GM18502 (cell line): ENCODE results near the gene YBEY.
"Not testable (repeated sequence)": the region's sequence is repeated elsewhere in the genome, so short reads cannot be mapped to it uniquely, and the experiment has no call there.

Experiments
- ATAC-seq: cut with Tn5 transposase; IDR thresholded peaks from one replicate; pipeline ENCODE4 v1.9.1; 2021; ENCODE audit warnings: mild to moderate bottlenecking; ENCODE audit not compliant: unreplicated experiment, poor library complexity

Gene YBEY

DNA sequence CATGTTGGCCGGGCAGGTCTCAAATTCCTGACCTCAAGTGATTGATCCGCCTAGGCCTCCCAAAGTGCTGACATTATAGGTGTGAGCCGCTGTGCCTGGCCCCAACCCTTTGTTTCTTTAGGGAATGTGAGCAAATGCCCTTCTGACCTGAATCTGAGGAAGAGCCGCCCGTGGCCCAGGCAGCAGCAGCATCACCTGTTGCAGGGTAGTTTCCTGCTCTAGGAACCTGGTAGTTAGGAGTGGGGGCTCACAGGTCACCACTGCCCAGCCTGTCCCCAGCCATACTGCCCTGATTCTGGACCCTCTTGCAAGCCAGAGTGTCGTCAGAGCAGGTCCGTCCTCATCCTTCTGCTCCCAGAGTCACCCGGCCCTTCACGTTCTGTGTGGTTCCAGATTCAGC is 13.0 kb downstream of the YBEY start:
- ATAC-seq, result no peak

DNA sequence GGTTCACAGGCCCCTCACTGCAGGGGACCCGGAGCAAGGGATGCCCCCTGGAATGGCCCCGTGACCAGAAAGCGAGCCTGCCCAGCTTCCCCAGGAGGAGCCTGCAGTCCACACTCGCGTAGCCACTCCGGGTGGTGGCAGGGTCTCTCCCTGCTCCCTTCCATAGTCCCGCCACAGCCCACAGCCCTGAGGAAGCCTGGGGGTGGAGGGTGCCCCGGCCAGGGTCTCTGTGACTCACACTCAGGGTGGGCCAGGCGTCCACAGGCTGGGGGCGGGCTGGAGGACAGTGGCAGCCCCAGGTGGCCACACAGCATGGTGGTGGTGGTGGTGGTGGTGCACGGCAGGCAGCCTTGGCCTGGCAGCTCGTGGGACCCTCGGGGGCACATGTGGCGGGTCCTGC is 15.6 kb downstream of the YBEY start:
- ATAC-seq, result no peak

DNA sequence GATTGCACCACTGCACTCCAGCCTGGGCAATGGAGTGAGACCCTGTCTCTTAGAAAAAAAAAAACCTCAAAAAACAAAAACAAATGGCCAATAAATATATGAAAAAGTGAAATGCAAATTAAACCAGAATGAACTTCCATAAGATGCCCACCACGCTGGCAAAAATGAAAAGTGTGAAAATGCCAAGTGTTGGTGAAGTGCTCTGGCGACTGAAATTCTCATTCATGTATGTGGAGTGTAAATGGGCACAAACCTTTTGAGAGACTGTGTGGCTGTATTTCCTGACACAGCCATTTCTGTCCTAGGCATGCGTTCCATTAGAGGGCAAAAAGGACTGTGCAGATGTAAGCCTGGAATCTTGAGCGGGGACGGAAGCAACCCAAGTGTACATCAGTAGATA is 18.3 kb downstream of the YBEY start:
- ATAC-seq, result no peak

DNA sequence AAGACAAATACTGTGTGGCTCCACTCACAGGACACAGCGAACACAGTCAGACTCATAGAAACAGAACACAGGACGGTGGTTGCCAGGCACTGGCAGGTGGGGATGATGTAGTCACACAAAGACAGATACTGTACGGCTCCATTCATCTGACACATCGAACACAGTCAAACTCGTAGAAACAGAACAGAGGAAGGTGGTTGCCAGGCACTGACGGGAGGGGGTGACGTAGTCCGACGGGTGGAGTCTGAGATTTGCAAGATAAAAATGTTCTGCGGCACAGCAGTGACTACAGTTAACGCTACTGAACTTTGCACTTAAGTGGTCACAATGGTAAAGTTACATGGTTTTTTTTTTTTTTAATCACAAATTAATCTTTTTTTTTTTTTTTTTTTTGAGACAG is 18.8 kb downstream of the YBEY start:
- no peak for ATAC-seq

DNA sequence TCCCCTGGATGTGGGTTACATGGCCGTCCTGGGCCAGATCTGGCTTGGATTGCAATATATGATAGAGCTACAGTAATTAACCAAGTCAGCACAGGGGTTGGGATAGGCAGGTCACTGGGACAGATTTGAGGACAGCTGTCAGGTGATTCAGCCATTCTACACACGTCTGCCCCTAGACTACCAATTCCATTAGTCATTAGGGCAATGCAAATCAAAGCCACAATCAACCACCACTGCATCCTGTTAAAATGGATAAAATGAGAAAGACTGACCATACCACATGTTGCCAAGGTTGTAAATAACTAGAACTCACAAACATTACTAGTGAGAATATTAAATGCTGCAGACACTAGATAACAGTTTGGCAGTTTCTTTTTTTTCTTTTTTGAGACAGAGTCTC is 21.5 kb downstream of the YBEY start:
- ATAC-seq, result no peak

DNA sequence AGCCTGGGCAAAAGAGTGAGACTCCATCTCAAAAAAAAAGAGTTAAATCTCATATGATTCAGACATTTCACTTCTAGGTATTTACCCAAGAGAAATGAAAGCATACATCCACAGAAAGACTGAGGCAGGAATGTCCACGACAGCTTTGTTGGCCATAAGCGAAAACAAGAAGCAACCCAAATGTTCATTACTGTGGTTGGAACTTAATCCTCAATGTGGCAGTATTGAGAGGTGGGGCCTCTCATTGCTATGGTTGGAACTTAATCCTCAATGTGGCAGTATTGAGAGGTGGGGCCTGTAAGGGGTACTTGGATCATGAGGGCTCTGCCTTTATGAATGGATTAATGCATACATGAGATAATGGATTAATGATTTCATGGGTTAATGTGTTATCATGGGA is 22.3 kb downstream of the YBEY start:
- no peak for ATAC-seq

DNA sequence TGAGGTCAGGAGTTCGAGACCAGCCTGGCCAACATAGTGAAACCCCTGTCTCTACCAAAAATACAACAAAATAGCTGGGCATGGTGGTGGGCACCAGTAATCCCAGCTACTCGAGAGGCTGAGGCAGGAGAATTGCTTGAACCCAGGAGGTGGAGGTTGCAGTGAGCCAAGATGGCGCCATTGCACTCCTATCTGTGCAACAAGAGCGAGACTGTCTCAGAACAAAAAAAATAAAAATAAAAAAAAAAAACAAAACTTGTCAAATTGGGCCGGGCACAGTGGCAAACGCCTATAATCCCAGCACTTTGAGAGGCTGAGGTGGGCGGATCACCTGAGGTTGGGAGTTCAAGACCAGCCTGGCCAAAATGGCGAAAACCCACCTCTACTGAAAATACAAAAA is 24.1 kb downstream of the YBEY start:
- not testable (repeated sequence) for ATAC-seq

DNA sequence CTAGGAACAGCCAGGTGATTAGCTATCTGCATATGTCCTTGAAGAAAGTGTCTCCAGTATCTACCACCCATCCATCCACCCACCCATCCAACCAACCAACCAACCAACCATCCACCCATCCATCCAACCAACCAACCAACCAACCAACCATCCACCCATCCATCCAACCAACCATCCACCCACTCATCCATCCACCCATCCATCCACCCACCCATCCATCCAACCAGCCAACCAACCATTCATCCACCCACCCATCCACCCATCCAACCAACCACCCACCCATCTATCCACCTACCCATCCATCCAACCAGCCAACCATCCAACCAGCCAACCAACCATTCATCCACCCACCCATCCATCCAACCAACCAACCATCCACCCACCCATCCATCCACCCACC is 25.4 kb downstream of the YBEY start:
- ATAC-seq, result no peak

DNA sequence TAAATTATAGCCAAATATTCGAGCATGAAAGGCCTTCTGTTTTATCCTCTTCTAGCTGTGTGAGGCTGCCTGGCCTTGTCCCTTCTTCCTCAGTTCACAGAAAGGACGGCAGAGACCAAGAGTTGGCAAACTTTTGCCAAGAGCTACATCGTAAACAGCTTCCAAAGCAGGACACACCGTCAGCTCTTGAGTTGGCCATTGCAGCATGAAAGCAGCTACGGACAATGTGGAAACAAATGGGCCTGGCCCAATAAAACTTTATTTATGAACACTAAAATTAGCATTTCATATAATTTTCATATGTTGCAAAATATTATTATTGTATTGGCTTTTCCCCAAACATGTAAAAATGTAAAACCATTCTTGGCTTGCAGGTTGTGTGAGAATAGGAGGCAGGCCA is 26.8 kb downstream of the YBEY start:
- ATAC-seq, result no peak

DNA sequence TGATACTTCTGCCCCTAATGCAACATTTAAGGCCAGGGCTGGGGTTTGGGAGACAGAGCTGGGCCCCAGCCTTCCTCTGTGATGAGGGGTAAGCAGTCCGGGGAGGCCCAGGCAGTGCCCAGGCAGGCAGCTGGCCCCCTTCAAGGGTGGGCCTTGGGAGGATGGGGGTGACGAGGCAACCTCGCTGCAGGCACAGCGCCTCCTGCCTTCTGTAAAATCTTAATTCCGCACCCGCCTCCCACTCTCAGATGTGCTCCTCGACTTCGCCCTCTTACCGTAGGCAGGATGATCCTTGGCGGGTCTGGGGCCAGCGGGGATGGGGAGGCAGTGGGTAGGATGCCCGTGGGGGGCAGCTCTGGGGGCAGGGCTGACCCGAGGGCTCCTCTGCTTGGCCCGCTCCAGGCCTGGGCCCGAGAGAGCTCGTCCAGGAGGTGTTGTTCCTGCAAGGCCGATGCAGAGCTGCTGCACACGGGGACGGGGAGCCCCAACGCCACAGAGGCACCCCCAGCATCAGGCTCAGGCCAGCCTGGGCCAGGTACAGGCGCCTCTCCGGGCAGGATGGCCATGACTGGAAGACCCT is 28.4 kb downstream of the YBEY start:
- ATAC-seq, result no peak

DNA sequence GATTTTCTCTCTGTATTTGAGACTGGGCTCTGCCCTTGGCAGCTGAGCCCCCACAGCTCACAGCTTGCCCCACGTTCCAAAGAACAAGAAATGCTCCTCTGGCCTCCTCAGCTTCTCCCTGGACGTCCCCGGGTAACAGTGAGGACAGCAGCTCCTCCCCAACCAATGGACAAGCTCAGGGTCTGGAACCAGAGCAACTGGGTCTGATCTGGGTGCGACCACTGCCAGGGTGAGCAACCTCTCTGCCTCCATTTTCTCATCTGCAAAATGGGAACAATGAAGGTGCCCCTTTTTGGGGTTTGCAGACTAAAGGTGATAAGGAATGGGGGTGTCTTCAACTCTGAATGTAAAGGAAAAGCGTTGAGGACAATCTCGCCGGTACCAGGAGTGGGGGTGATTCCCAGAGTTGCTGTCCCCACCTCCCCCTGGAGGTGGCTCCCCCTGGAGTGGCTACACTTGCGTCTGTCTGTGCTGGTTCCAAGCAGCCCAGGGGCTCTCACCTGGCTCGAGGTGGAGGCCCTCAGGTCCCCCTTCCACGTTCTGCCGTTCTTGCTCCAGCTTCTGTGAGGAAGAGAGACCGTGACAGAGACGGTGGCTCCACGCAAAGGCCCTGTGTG is 30.7 kb downstream of the YBEY start:
- ATAC-seq, result no peak

DNA sequence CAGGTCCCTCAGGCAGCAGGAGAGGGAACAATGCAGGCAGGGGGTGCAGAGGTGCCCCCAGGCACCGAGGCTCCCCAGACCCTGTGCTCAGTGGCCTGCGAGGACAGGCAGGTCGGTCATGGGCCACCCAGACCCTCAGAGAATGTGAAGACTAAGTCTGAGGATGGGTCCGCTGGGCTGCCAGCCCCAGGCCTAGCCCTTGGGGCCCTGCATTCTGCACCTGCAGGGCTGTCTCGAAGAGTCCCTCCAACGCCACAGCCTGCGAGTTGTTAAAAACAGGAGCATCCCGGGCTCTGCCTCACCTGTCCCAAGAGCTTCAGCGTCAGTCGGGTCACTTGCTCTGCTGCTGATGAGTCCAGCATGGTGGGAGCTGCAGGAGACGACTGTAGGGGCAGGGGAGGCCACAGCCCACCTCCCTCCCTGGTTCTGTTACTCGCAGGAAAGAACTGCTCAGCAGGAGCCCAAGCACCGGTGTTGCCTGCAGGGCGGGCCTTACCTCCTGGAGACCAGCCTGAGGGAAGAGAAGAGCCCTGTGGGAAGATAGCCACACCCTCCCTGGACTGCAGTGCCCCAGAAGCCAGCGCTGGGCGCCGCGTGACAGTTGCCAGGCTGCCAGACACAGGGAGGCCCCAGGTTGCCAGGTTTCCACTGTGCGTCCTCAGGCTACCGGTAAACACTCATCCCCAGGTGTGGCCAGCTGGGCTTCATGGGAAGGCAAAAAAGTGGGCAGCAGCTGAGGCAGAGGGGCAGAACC is 31.7 kb downstream of the YBEY start:
- ATAC-seq, result no peak

DNA sequence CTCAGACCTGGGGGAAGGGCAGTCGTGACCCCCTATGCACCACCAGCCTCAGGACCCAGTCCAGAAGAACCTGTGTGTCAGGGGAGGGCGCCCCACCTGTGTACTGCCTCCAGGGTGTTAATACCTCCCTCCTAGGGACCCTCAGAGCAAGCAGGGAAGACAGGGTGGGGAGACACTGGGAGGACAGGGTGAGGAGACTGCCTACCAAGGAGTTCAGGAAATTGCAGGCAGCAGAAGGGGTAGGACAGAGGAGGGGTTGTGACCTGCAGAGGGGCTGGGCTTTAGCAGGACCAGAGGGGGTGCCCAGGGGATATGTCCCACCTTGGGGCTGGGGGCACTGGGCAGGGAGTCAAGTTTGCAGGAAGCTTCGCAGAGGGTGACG is 32.3 kb downstream of the YBEY start:
- no peak for ATAC-seq

DNA sequence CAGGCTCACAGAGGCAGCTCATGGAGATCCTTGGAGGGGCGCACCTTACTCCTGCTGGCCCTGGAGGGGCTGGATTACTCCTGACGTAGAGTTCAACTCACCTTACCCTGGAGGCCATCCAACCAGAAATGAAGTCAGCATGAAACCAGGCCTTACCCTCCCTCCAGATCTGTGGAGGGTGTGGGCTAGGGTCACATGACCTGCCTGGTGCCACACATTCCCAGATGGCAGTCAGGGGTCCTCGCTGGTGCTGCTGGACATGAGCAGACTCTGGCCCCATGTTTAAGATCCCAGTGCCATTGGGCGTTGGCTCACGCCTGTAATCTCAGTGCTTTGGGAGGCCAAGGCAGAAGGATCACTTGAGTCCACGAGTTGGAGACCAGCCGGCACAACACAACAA is 33.0 kb downstream of the YBEY start:
- ATAC-seq, result no peak

DNA sequence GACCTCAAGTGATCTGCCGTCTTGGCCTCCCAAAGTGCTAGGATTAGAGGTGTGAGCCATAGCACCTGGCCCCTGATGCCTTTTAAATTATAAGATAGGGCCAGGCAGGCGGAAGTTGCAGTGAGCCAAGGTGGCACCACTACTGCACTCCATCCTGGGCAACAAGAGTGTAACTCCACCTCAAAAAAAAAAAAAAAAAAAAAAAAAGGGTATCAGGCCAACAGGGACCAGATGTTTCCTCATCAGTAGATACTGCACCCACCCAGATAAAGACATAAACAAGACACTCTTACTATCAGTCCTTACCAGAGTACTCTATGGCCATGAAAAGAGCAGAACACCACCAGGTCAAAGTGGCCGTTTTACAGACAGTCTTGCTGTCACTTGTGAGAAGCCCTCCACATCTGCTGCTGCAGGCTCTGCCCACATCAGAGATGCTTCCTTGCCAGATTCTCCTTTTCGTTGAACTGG is 34.2 kb downstream of the YBEY start:
- ATAC-seq, result no peak

DNA sequence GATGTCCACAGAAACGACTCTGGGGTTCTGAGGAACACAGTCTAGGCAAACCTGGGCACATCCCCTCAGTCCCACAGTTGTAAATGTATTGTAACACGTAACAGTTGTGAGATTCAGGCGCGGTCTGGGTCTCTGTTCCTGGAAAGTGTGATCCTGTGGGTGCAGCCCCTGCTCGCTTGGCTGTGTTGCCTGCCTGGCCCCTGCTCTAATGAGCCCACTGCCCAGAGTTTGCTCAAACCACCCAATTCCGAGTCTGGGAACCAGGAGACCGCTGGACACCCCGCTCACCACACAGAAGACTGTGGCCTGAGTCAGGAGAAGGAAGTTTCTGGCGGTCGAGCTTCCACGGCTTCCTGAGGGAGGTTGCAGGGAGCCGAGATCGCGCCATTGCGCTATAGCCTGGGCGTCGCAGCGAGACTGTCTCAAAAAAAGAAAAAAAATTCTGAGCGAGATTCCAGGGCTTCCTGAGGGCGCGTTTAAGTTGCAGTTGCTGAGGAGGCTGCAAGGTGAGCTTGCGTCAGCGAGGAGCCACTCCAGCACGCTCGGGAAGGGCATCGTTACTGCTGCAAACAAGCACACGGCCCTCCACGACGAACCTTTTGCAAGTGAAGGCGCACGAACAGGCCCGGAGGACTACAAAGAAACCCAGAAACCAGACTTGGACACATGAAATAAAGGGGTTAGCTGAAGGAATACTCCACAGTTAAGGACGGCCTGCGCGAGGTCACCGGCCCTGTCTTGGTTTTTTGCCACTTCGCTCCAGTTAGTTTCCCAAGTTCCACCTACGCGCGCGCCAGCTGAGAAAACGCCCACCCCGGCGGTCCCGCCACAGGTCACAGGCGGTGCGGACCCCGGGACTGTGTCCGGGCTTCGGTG is 36.4 kb downstream of the YBEY start:
- ATAC-seq, result no peak

DNA sequence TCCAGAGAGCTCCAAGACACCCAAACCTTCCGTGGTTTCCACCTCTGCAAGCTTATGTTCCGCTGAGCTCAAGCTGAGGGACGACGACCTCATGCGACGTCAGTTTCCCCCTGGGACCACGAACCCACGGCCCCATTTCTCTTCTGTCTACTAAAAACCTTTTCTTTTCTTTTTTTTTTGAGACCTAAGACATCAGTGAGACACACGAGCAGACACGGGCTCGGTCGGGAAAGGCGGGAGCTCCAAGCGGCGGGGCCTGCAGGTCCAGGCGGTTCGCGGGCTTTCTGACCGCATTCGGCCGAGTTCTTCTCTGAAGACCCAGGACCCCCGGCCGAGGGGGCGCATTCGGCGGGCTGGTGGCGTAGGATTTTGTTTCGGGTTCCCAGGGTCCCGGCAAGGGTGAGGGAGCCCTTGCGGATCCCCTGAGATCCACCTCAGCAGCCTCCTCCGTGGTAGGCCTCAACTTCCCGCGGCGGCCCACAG is 37.1 kb downstream of the YBEY start:
- ATAC-seq, result peak; percentile 4

DNA sequence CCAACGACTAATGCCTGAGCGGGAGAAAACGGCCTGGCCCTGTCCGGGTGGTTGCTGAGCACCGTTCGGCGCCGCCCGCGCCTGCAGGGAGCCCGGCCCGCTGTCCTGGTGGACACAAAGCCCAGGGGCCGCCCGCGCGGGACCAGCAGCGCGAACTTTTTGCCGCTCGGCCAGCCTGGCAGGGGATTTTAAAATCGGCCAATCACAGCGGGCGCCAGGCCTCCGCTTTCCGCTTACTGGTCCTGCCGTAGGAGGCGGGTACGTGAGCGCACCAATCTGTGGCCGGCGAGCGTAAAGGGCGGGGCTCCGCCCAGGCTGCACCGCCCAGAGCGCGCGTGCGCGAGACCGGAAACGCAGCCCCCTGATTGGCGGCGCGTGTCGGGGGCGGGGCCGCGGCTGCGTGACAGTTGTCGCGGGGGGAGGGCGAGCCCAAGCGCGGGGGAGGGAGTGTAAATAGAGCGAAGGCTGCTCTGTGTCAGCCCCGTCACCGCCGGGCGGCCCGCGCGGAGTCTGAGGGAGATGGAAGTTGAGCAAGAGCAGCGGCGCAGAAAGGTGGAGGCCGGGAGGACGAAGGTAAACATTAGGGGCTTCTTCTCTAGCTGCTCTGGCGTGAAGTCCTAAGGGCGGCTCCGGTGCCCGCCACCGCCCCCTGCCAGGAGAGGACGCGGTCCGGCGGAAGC is 37.7 kb downstream of the YBEY start, which contains the start of the genes C21orf58 and PCNT:
C21orf58 (minus strand) TSS at position 161 of the 680 bp plus-strand sequence. CDS start 1,132 bp downstream, outside the sequence.
PCNT (plus strand) TSS at position 447 of the 680 bp plus-strand sequence; CDS start at position 520, 73 bp downstream.
- ATAC-seq, result peak; percentile 82

DNA sequence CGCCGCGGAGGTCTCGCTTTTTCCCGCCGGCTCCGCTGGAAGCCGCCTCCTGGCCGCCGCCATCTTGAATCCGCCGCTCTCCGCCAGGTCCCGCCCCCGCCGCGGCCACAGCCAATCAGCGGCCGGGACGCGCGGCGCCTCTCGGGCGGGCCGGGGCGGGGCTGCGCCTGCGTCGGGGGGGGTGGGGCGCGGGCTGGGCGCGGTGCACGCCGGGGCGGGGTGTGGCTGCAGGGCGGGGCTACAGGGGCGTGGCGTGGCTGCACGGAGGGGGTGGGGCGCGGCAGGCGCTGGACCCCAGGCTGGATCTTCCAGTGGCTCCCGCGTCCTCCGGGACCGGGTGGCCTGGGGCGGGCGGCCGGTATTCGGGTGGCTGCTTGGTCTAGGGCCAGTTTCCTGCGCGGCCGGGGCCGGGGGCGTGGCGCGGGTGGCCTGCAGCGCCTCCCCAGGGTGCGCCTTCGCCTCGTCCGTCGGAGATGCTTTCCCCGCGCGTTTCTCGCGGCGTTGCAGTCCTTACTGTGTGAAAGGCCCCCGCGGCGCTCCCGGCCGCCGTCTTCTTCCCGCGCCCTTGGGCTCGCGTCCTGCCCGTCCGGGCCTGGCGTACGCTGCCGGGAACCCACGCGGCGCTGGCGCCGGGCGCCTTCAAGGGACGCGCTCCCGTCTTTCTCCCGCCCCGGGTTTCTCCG is 38.4 kb downstream of the YBEY start:
- ATAC-seq, result peak; percentile 56
